Stimulated activated CD8-positive, alpha-beta memory T cell treated with anti-CD3 and anti-CD28 coated beads, Interleukin-12 subunit alpha, Interleukin-12 subunit beta, amount 100 ng/mL, for 24 hours (primary cell): ENCODE measurements around the gene RUNX1.

Experiments
- DNase-seq: peaks from one replicate; pipeline ENCODE4 v3.0.0-alpha.2; 2020; ENCODE audit errors: extremely low read depth

Gene RUNX1

GRCh38 chr21:34923626-34924025 is 125.5 kb downstream of the RUNX1 start:
- DNase-seq: no peak

GRCh38 chr21:34923202-34923601 is 125.9 kb downstream of the RUNX1 start:
- DNase-seq: no peak

GRCh38 chr21:34922479-34922878 is 126.6 kb downstream of the RUNX1 start:
- DNase-seq: no peak

- DNase-seq: no peak
Measured at GRCh38 chr21:34921151-34921550, 128.0 kb downstream of the RUNX1 start.

GRCh38 chr21:34919406-34919805 is 129.7 kb downstream of the RUNX1 start:
- no peak for DNase-seq

- no peak for DNase-seq
Measured at GRCh38 chr21:34916446-34916845, 132.7 kb downstream of the RUNX1 start.

- no peak for DNase-seq
Measured at GRCh38 chr21:34915364-34915841, 133.7 kb downstream of the RUNX1 start.

- no peak for DNase-seq
Measured at GRCh38 chr21:34914239-34914638, 134.9 kb downstream of the RUNX1 start.

- DNase-seq: no peak
Measured at GRCh38 chr21:34913811-34914210, 135.3 kb downstream of the RUNX1 start.

GRCh38 chr21:34912022-34912945 is 136.8 kb downstream of the RUNX1 start:
- DNase-seq: no peak

GRCh38 chr21:34911360-34911759 is 137.7 kb downstream of the RUNX1 start:
- DNase-seq: no peak

GRCh38 chr21:34910396-34910795 is 138.7 kb downstream of the RUNX1 start:
- DNase-seq: no peak

GRCh38 chr21:34909492-34910292 is 139.4 kb downstream of the RUNX1 start:
- no peak for DNase-seq

- DNase-seq: no peak
Measured at GRCh38 chr21:34908419-34909055, 140.6 kb downstream of the RUNX1 start.

- no peak for DNase-seq
Measured at GRCh38 chr21:34907461-34908418, 141.4 kb downstream of the RUNX1 start.

GRCh38 chr21:34906401-34906800 is 142.7 kb downstream of the RUNX1 start:
- DNase-seq: no peak

GRCh38 chr21:34905218-34905537 is 143.9 kb downstream of the RUNX1 start:
- DNase-seq: no peak

- DNase-seq: no peak
Measured at GRCh38 chr21:34904526-34905217, 144.4 kb downstream of the RUNX1 start.

- DNase-seq: no peak
Measured at GRCh38 chr21:34900376-34900775, 148.7 kb downstream of the RUNX1 start.

GRCh38 chr21:34899760-34900159 is 149.3 kb downstream of the RUNX1 start:
- no peak for DNase-seq

- no peak for DNase-seq
Measured at GRCh38 chr21:34899302-34899701, 149.8 kb downstream of the RUNX1 start.
